T47D (cell line): ENCODE measurements around the gene PEX10.
A peak's percentile ranks its signal among the peaks of the same experiment; 100 is the strongest.

ENCODE experiments used
- DNase-seq, 2 experiments: peaks; one replicate each; pipeline versions ENCODE4 v3.0.0 to v3.0.0-alpha.2; 2011 to 2012; ENCODE audit warnings: low read depth in 1 of 2, low spot score in 1 of 2
- JUND ChIP-seq: IDR thresholded peaks from 2 replicates; pipeline ENCODE4 v1.6.1; 2012; ENCODE audit warnings: low read depth
- in situ Hi-C: cut with HindIII; loops from 2 replicates; pipeline ENCODE4 v1.10.0; 2016; ENCODE audit warnings: low sequenced_read_pairs, low pct_unique_long_range_greater_than_20kb

The PEX10 gene

GRCh38 chr1:2384130-2384860 is 28.1 kb downstream of the PEX10 start:
- TF ChIP-seq JUND = no peak
- in situ Hi-C loops = no loop called here
- DNase-seq = no peak

GRCh38 chr1:2383576-2383975 is 28.8 kb downstream of the PEX10 start:
- in situ Hi-C loops = no loop called here
- no peak for DNase-seq
- TF ChIP-seq JUND = no peak

DNA sequence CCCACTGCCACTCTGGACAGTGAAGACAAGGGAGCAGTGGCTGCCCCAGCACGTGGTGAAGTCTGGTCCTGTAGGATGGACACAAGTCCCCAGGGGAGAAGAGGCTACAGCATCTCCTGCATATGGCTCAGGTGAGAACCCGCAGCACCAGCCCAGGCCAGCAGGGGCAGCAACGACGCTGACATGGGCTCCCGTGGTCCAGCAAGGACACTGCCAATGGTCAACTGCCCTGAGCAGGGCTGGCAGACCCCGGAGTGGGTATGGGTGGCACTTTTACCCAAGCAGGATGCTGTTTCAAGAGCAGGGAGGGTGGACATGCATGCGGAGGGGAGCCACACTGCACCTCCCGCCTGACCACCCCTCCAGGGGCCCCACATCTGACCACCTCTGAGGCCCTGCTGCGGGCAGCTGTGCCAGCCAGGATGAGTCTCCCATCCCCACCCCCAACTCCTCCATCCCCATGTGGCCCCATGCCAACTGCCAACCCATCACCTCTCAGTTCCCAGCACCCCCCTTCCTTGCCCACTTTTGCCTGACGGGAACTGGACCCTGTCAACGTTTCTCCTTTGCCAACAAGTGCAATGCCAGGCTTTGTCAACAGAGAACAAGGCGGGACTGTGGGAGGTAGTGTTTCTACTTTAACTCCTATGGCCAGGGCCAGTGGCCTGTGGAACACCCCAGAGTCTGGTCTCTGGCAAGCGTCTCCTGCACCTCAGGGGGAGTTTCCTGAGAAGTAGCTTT is 29.6 kb downstream of the PEX10 start:
- peak; percentile 53 to 75 for DNase-seq
- in situ Hi-C loops = no loop called here
- no peak for TF ChIP-seq JUND

DNA sequence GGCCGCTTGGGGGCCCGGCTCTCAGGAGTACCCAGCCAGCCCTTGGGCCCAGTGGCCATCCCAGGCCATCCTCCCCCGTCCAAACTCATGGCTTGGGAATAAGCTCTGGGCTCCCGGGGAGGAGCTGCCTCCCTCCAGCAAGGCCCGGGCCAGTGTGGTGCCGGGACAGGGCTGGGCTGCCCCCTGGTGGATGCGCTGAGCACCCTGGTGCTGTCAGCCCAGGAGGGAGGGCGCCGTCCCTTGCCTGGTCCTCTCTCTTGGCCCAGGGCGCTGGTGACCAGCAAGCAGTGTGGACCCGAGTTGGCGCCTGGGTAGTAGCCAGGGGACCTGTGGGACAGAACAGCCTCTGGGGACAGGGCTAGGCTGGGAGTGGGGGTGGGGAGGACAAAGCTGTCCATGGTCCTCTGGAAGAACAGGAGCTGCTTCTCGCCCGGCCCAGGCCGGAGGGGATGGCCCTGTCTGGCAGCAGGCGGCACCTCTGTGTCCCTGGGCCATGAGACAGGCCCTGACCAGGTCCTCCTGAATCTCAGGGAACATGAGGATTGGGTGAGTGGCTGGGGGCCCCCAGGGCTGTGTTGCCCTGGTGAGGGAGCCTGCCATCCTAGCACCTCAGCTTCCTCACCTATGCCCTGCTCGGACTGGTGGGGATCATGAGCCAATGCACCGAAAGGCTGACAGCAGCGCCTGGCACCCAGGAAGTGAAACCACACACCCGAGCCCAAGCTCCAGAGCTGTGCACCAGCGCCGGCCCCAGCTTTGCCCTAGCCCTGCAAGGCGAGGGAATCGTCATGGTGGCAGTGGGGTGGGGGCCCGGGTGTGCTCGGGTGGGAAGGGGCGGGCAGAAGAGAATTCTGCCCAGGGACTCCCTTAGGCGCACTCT is 30.4 kb downstream of the PEX10 start:
- peak; percentile 64 to 78 for DNase-seq
- TF ChIP-seq JUND = no peak
- in situ Hi-C loops = no loop called here

GRCh38 chr1:2380816-2381591 is 31.4 kb downstream of the PEX10 start:
- no peak for TF ChIP-seq JUND
- no peak for DNase-seq
- in situ Hi-C loops = no loop called here

DNA sequence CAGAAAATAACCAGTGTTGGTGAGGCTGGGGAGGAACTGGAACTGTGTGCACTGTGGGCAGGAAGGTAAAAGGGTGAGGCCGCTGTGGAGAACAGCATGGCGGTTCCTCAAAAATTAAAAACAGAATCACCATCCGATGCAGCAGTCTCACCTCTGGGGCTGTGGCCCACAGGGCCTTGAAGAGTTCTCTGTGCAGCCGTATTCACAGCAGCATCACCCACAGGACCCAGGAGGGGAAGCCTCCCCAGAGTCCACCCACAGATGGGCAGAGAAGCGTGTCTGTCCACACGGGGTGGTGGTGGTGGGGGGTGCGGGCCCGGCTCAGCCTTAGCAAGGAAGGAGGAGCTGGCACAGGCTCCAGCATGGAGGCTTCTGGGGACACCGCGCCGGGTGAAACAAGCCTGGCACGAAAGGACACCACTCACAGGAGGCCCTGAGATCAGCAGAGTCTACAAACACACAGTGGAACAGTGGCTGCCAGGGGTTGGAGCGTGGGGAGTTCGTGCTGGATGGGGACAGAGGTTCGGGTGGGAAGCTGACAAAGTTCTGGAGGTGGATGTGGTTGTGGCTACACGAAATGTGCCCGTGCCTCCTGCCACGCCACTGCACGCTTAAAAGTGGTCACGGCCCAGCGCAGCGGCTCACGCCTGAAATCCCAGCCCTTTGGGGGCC is 32.5 kb downstream of the PEX10 start:
- in situ Hi-C loops = no loop called here
- DNase-seq = no peak
- no peak for TF ChIP-seq JUND

GRCh38 chr1:2378956-2379732 is 33.2 kb downstream of the PEX10 start:
- TF ChIP-seq JUND = no peak
- in situ Hi-C loops = no loop called here
- DNase-seq = no peak

- TF ChIP-seq JUND = no peak
- no peak for DNase-seq
- in situ Hi-C loops = no loop called here
Measured at GRCh38 chr1:2378441-2378851, 33.9 kb downstream of the PEX10 start.

DNA sequence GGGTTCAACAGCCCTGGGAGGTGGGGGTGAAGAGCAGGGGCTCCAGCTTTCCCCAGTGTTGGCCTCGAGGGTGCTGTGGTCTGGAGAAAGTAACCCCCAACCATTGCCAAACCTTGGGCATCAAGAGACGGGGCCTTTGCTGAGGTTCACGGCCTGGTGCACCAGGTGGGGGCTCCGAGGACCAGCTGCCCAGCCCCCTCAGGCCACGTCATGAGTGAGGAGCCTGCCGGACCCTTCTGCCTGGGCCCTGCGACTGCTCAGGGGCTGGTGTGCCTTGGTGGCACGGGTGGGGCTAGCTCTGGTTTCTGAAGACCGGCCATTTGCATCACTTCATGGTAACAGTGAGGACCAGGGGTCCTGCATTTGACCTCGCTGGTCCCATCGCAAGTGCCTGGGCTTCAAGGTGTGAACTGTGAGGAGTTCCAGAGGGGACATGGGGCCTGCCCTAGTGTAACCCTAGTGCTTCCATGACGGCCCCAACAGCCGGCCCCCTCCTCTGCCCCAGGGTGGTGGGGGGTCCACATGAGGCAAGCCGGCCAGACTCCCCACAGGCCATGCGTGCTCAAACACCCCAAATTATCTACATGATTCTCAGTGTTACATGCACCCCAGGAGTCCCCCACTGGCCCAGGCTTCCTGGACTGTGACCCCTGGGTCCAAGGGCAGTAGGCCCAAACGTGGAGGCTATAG is 34.5 kb downstream of the PEX10 start:
- in situ Hi-C loops = no loop called here
- DNase-seq = no peak
- no peak for TF ChIP-seq JUND

GRCh38 chr1:2376931-2377672 is 35.3 kb downstream of the PEX10 start:
- in situ Hi-C loops = no loop called here
- no peak for DNase-seq

More at GRCh38 chr1:2376931-2377672, 35.3 kb downstream of the PEX10 start:
- TF ChIP-seq JUND = no peak
